ENCODE results near the gene SPACA6. TPM values are rescaled to one million over a fixed set of nuclear protein-coding genes. Genes with fewer than 3 reads are reported as not detected.

The SPACA6 gene
- total and polyA plus RNA-seq, 9 of the 15 experiments (the other 6 are each of a cell fraction or from before 2014, with no cell fraction given), result 1.3 to 17.3 (median 6.2) TPM

GRCh38 chr19:51690454-51691073 is 2.6 kb upstream of the SPACA6 start (continued):
- no peak for TF ChIP-seq AFF4 (CRISPR knock-in tag; IDR thresholded peaks at IDR 0.05)
- TF ChIP-seq NONO (IDR thresholded peaks at IDR 0.05; ENCODE audit: low read depth in 2 of 2, low read length in 1 of 2), result no peak
- no peak for TF ChIP-seq GABPB1 (CRISPR knock-in tag; IDR thresholded peaks at IDR 0.05)
- no peak for TF ChIP-seq BRD9 (IDR thresholded peaks at IDR 0.05; ENCODE audit: low read depth, partially characterized antibody)
- TF ChIP-seq HOMEZ (CRISPR knock-in tag; IDR thresholded peaks at IDR 0.05), result no peak
- no peak for TF ChIP-seq ZC3H11A (IDR thresholded peaks at IDR 0.05; ENCODE audit: low read depth, low read length)
- no peak for TF ChIP-seq KAT7 (CRISPR knock-in tag; IDR thresholded peaks at IDR 0.05; ENCODE audit: borderline replicate concordance)
- no peak for TF ChIP-seq RAD21 (CRISPR knock-in tag; conservative IDR thresholded peaks at IDR 0.05 in 1 of 2, IDR thresholded peaks at IDR 0.05 in 1 of 2)
- TF ChIP-seq SMC3 (conservative IDR thresholded peaks at IDR 0.05; ENCODE audit: insufficient read depth, low read depth, low read length), result no peak
- TF ChIP-seq RB1 (IDR thresholded peaks at IDR 0.05; ENCODE audit: low read depth), result peak; percentile 44; the same call in 1 of the 2 replicates
- TF ChIP-seq CBX2 (IDR thresholded peaks at IDR 0.05; ENCODE audit: insufficient read depth, low read length, poor library complexity, severe bottlenecking), result no peak
- no peak for TF ChIP-seq DMBX1 (CRISPR knock-in tag; IDR thresholded peaks at IDR 0.05; ENCODE audit: borderline replicate concordance)
- TF ChIP-seq AFF1 (IDR thresholded peaks at IDR 0.05; ENCODE audit: low read depth in 1 of 2, partially characterized antibody in 2 of 2), result no peak
- TF ChIP-seq PHF21A (IDR thresholded peaks at IDR 0.05; ENCODE audit: borderline replicate concordance, low read depth), result no peak
- TF ChIP-seq GATAD2B (IDR thresholded peaks at IDR 0.05; ENCODE audit: borderline replicate concordance), result peak; percentile 74; the same call in 1 of the 2 replicates
- TF ChIP-seq TEAD1 (CRISPR knock-in tag; IDR thresholded peaks at IDR 0.05), result no peak
- TF ChIP-seq TCF7 (IDR thresholded peaks at IDR 0.05; ENCODE audit: borderline replicate concordance), result no peak; the same call in 1 of the 2 replicates
- TF ChIP-seq ZNF589 (CRISPR knock-in tag; IDR thresholded peaks at IDR 0.05; ENCODE audit: low read depth), result no peak
